A673 (cell line): ENCODE measurements around the gene SPNS2. TPM values are rescaled to one million over a fixed set of nuclear protein-coding genes. Genes with fewer than 3 reads are reported as not detected.

ENCODE experiments used
- BruUV-seq: library from RNA; stranded (reverse); fragments of 400-500 nt; replicated peaks from 2 replicates; lab custom pipeline; 2021; lab: Mats Ljungman, UMichigan
- CTCF ChIA-PET: fragments of 300-600 bp; sonication (Branson Sonifier 250); formaldehyde crosslinking; loops from one replicate; lab custom pipeline; 2022; ENCODE audit warnings: antibody characterized with exemption; lab: Charles Lee
- POLR2A ChIA-PET: fragments of 300-600 bp; sonication (Branson Sonifier 250); formaldehyde crosslinking; loops from one replicate; lab custom pipeline; 2022; ENCODE audit warnings: antibody characterized with exemption; ENCODE audit not compliant: low non-redundant PET; lab: Charles Lee
- DNase-seq: peaks from one replicate; pipeline ENCODE4 v3.0.0-alpha.2; 2015; ENCODE audit warnings: low spot score
- H3K27ac ChIP-seq: fragments of 200-600 bp; sonication (generic); 2 replicates; pipeline ENCODE4 v1.5.1; 2016; ENCODE audit warnings: mixed run types, low read depth, mild to moderate bottlenecking, mixed read lengths, antibody characterized with exemption, low read length; ENCODE audit not compliant: poor library complexity, severe bottlenecking
- H3K27me3 ChIP-seq: fragments of 200-600 bp; sonication (generic); replicated peaks from 2 replicates; pipeline ENCODE4 v1.6.1; 2017; ENCODE audit warnings: mixed run types, low read depth, mild to moderate bottlenecking, mixed read lengths, antibody characterized with exemption, low read length; ENCODE audit not compliant: insufficient read depth, poor library complexity
- H3K36me3 ChIP-seq: fragments of 200-600 bp; sonication (generic); 2 replicates; pipeline ENCODE4 v1.6.1; 2016; ENCODE audit warnings: mixed run types, mild to moderate bottlenecking, mixed read lengths, antibody characterized with exemption, low read length; ENCODE audit not compliant: insufficient read depth, poor library complexity, severe bottlenecking
- H3K4me1 ChIP-seq: fragments of 200-600 bp; sonication (generic); 2 replicates; pipeline ENCODE4 v1.6.1; 2017; ENCODE audit warnings: mixed run types, mild to moderate bottlenecking, mixed read lengths, antibody characterized with exemption, low read length; ENCODE audit not compliant: insufficient read depth, poor library complexity, severe bottlenecking
- H3K4me3 ChIP-seq: fragments of 200-600 bp; sonication (generic); 2 replicates; pipeline ENCODE4 v1.5.1; 2016; ENCODE audit warnings: low read depth, mixed run types, mild to moderate bottlenecking, mixed read lengths, low read length; ENCODE audit not compliant: poor library complexity, severe bottlenecking
- H3K9me3 ChIP-seq: fragments of 200-600 bp; sonication (generic); 2 replicates; pipeline ENCODE4 v1.6.1; 2016; ENCODE audit warnings: mixed run types, low read depth, mild to moderate bottlenecking, mixed read lengths, antibody characterized with exemption, low read length; ENCODE audit not compliant: poor library complexity, severe bottlenecking
- EZH2 ChIP-seq: fragments of 200-600 bp; sonication (generic); IDR thresholded peaks from 2 replicates; pipeline ENCODE4 v1.6.1; 2017; ENCODE audit warnings: borderline replicate concordance, low read depth, mild to moderate bottlenecking, mixed read lengths, antibody characterized with exemption, low read length; ENCODE audit not compliant: poor library complexity, severe bottlenecking
- intact Hi-C: fragments of 100-400 bp; cut with micrococcal nuclease; formaldehyde crosslinking; loops from one replicate; pipeline ENCODE4 v1.10.0; 2022; ENCODE audit not compliant: unreplicated experiment
- total RNA-seq: library from RNA; stranded (reverse); gene quantifications from 2 replicates; pipeline ENCODE4 v1.2.3, GENCODE V29; 2021
- TF ChIP-seq, protein P1 (sequence below): fragments of 300-800, 200-600 bp; sonication (generic); conservative IDR thresholded peaks from 2 replicates; pipeline ENCODE4 v1.5.1; 2017; ENCODE audit warnings: low read depth, mild to moderate bottlenecking, antibody characterized with exemption, low read length, moderate library complexity, mixed read lengths

The SPNS2 gene
- total RNA-seq, 1 experiment from 2014 or later, result not detected

DNA sequence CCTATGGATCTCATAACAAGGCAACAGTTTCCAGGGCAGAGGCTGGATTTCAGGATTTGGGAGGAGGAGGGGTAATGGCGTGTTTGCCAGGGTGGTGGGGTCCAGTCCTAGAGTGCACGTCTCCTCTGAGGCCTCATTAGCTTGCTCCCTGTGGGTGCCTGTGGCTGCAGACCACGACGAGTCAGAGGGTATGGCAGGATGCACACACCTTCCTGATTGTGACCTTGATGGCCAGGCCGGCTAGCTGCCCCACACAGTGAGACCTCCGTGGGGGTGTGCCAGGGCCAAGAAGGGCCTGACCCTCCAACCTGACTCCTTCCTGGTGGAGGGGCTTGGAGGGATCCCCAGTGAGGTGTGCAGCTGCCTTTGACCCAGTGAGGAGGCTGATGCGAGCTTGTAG, 81.6 kb downstream of the SPNS2 start:
- BruUV-seq, result no TSS peak
- Histone ChIP-seq H3K27ac (no peak overlapping the region), H3K9me3 (no peaks in the 10 kb centered on the region), H3K4me1 (no peaks in the 10 kb centered on the region), H3K4me3 (no peak overlapping the region), H3K27me3 (peaks cover 29% of the 10 kb centered on the region), H3K36me3 (no peaks in the 10 kb centered on the region)
- no peak for TF ChIP-seq EZH2
- TF ChIP-seq, protein P1, sequence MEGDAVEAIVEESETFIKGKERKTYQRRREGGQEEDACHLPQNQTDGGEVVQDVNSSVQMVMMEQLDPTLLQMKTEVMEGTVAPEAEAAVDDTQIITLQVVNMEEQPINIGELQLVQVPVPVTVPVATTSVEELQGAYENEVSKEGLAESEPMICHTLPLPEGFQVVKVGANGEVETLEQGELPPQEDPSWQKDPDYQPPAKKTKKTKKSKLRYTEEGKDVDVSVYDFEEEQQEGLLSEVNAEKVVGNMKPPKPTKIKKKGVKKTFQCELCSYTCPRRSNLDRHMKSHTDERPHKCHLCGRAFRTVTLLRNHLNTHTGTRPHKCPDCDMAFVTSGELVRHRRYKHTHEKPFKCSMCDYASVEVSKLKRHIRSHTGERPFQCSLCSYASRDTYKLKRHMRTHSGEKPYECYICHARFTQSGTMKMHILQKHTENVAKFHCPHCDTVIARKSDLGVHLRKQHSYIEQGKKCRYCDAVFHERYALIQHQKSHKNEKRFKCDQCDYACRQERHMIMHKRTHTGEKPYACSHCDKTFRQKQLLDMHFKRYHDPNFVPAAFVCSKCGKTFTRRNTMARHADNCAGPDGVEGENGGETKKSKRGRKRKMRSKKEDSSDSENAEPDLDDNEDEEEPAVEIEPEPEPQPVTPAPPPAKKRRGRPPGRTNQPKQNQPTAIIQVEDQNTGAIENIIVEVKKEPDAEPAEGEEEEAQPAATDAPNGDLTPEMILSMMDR, result no peak
- intact Hi-C loops, result no loop called here
- DNase-seq, result no peak
- ChIA-PET CTCF (no interaction called here), POLR2A (no interaction called here)

DNA sequence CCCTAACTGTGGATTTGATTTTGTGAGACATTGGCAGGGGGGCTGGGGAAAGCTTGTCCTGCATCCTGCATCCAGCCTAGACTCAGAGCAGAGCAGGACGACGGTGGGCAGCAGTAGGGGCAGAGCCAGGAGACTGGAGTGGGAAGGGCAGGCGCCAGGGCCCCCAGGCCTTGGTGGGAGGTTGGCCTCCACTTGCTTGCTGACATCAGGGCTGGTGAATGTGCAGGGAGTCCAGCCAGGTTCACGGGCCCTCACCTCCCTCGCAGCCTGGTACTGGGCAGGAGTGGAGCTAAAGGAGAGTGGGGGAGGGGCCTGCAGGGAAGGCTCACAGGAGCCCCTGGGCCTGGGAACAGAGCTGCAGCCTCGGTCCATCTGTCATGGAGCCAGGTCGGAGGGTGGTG, 83.4 kb downstream of the SPNS2 start:
- TF ChIP-seq, protein P1, result no peak
- no peak for TF ChIP-seq EZH2
- no TSS peak for BruUV-seq
- ChIA-PET POLR2A (no interaction called here), CTCF (no interaction called here)
- H3K27me3 ChIP-seq, result peaks cover 40% of the 10 kb centered on the region
- no peak overlapping the region for H3K27ac ChIP-seq
- no peaks in the 10 kb centered on the region for H3K4me1 ChIP-seq
- DNase-seq, result no peak
- no peaks in the 10 kb centered on the region for H3K9me3 ChIP-seq
- intact Hi-C loops, result no loop called here
- no peak overlapping the region for H3K4me3 ChIP-seq
- H3K36me3 ChIP-seq, result no peaks in the 10 kb centered on the region

DNA sequence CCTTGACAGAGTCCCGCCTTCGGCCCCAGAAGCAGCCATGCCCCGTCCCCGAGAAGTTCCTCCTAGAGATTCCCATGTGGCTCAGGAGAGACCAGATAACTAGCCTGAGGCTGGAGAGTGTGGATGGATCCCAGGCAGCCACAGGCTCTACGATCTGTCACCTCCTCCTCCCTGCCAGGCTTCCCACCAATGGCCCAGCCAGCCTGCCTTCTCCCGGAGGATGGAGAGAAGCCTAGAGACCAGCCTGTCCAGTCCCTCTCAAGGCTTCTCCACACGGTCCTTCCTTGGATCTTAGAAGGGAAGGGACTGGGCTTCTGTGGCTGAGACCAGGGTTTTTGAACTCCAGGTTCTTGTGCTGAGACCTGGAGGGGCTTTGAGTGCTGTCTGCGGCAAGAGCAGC, 84.0 kb downstream of the SPNS2 start:
- Histone ChIP-seq H3K36me3 (no peaks in the 10 kb centered on the region), H3K9me3 (no peaks in the 10 kb centered on the region), H3K4me3 (no peak overlapping the region), H3K27ac (no peak overlapping the region), H3K27me3 (peaks cover 40% of the 10 kb centered on the region), H3K4me1 (no peaks in the 10 kb centered on the region)
- POLR2A ChIA-PET, result no interaction called here
- BruUV-seq, result no TSS peak
- CTCF ChIA-PET, result no interaction called here
- DNase-seq, result no peak
- intact Hi-C loops, result no loop called here
- TF ChIP-seq, protein P1, result no peak
